GM04503 (cell line): ENCODE measurements around the gene BMP3.
A peak's percentile ranks its signal among the peaks of the same experiment; 100 is the strongest.
"Not testable (repeated sequence)": the region's sequence is repeated elsewhere in the genome, so short reads cannot be mapped to it uniquely, and the experiment has no call there.

Experiments used
- DNase-seq: peaks from one replicate; pipeline ENCODE4 v3.0.0-alpha.2; 2012; ENCODE audit warnings: low read depth

The BMP3 gene

DNA sequence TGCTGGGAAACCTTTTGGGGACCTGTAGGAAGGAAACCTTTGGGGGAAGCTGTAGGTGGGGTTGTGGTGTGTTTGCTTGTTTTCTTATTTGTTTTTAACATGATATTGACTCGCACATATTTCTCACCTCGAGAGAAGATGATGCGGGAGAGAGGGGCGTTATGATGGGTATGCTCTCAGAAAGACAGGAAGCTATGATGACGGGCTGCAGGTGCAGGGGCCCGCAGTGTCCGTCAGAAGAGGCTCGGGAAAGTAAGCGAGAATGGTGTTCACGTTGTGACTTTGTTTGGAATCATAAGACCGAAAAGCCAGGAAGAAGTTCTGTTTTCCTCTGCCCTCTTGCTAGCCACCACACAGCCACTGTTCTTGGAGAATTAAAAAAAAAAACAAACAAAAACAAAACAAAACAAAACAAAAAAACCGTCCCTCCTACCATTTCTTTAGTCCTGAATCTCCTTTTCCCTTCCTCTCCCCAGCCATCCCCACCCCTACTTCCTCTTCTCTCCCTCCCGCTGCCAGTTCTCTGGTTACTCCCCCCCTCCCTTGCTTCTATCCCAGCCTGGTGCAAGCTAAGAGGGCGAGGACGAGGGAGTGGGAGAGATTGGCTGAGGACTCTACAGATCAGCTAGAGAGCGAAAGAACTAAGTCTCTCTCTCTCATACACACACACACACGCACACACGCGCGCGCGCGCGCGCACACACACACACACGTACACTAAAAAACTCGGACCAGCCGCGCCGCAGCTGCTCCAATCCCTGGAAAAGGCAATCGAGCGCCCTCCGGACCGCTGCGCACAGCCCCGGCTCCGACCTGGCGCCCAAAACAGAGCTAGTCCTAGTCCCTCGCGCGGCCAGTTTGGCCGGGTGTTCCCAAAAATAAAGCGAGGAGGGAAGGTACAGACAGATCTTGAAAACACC is at the start of gene BMP3:
Gene BMP3 (plus strand): TSS at position 648 of the 920 bp plus-strand sequence. CDS start 577 bp downstream, outside the sequence.
- no peak for DNase-seq

- DNase-seq = no peak
Observed at GRCh38 chr4:80986011-80986410, 44.5 kb upstream of the BMP3 start.

DNA sequence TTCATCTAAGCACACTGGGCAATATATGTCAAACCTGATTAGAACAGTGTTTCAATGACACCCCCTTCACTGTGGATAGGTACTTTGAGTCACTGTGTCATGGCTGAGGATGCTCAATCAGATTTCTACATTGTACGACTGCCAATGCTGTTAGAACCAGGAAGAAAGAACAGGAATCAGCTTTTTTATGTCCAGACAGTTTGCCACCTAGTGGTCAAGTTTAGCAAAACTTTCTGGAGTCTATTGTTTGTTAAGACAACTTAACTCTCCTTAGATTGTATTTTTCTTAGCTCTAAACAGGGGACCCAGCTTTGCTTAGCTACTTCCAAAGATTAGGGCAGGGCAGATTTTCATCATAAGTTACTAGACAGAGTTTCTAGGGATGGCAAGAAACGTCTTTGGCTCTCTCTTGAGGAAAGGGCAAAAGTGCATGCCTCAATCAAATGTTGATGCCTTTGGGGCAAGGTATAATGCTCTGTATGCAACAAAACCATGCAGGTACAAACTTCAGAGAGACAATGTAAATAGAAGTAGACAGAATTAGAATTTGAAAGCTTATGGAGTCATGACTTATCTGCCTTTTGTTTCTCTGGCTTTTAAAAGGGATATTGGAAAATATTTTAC is 40.5 kb upstream of the BMP3 start:
- DNase-seq = peak; percentile 30

GRCh38 chr4:80990851-80991250 is 39.7 kb upstream of the BMP3 start:
- DNase-seq = no peak

DNA sequence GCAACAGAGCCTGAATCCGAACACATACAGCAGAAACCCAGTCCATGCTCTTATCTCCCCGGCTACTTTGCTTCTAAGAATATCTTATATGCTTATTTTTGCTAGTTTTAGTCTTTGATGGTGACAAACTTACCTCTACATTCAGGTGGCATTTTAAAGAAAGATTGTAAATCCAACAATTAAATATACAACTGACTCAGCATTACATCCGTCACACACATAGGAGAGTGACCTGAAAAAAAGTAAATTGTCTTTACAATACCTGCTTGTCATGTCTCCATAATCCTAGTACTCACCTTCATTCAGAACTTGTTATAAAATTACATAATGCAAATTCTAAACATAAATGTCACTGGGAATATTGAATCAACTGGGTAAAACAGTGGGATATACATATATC is 30.6 kb upstream of the BMP3 start:
- DNase-seq = no peak

- DNase-seq = no peak
Observed at GRCh38 chr4:81003597-81004111, 26.9 kb upstream of the BMP3 start.

DNA sequence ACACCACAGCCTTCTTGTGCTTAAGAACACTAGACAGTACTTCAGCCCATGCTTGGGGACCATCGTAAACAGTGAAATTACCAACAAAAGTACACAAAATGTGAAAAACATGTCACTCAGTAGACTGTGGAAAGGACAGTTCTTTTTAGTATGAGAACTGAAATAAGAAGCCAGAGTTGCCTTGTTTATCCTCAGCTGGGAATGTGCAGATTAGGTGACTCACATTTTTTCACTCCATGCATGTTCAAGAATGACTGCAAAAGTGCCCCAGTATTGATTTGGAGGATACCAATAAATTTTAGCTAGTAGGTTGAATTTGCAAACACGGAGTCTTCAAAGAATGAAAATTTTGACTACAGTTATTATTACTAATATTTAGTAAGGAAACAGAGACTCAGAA is 23.1 kb upstream of the BMP3 start:
- DNase-seq = no peak

GRCh38 chr4:81016566-81016965 is 13.9 kb upstream of the BMP3 start:
- DNase-seq = not testable (repeated sequence)

DNA sequence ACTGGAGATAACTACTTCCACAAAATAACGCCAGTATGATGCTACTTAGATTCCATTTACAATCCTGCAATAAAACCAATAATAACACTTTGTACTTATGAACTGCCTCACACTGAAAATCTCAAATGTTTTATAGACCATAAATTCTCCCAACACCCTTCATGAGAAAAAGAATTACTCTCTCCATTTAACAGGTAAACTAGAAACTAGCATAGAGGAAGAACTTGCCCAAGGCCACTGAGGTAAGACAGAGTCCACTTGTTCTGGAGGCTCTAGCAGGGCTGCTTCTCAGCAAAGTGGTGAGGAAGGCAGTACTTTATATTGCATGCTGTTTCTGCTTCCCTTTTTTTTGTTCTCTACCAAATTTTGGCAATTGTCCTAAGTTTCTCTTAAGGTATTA is 11.5 kb upstream of the BMP3 start:
- no peak for DNase-seq

GRCh38 chr4:81021142-81021944 is 9.2 kb upstream of the BMP3 start:
- DNase-seq = no peak

DNA sequence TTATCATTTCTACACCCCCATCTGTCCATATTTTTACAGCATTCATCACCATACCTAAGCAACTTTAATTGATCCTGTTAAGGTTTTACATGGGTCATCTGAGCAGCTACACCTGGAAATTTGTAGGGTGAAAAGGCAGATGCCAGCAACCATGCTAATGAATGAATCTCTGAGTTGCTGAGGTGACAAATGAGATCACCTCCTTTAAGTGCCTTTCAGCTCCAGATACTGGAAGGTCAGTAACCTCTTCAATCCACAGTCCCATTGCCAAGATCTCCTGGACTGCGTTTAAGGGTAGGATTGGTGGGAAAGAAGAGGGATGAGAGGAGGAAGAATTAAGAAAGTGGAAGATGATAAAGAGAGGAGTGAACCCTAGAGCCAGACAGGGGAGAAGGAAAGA is 8.5 kb upstream of the BMP3 start:
- no peak for DNase-seq

DNA sequence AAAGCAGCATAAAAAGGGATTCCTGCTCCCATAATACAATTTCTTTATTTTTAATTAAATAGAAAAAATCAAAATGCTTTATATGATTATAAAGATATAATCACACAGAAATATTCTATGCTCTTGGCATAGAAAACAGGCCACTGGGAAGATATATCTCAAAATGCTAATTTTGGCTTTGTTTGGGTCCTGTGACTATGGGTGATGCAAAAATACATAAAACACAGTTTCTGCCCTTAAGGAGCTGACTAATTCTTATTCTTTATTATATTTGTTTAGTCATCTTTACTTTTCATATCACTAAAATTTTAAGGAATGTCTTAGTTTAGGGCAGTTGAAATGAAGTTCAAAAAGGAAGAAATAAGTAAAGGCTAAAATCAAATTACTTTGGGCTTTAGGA is 7.0 kb upstream of the BMP3 start:
- DNase-seq = no peak

DNA sequence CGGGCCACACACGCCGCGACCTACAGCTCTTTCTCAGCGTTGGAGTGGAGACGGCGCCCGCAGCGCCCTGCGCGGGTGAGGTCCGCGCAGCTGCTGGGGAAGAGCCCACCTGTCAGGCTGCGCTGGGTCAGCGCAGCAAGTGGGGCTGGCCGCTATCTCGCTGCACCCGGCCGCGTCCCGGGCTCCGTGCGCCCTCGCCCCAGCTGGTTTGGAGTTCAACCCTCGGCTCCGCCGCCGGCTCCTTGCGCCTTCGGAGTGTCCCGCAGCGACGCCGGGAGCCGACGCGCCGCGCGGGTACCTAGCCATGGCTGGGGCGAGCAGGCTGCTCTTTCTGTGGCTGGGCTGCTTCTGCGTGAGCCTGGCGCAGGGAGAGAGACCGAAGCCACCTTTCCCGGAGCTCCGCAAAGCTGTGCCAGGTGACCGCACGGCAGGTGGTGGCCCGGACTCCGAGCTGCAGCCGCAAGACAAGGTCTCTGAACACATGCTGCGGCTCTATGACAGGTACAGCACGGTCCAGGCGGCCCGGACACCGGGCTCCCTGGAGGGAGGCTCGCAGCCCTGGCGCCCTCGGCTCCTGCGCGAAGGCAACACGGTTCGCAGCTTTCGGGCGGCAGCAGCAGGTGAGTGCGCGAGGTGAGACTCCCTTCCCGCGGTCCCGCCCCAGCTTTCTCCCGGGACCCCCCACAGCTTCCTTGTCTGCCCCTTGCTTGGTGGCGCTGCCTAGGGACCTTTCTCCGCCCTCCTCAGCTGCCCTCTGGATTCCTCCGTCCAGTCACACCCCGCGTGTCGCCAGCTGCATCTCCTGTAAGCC is 678 bp downstream of the BMP3 start:
- no peak for DNase-seq

- DNase-seq = no peak
Observed at GRCh38 chr4:81031796-81032551, 1.5 kb downstream of the BMP3 start.

DNA sequence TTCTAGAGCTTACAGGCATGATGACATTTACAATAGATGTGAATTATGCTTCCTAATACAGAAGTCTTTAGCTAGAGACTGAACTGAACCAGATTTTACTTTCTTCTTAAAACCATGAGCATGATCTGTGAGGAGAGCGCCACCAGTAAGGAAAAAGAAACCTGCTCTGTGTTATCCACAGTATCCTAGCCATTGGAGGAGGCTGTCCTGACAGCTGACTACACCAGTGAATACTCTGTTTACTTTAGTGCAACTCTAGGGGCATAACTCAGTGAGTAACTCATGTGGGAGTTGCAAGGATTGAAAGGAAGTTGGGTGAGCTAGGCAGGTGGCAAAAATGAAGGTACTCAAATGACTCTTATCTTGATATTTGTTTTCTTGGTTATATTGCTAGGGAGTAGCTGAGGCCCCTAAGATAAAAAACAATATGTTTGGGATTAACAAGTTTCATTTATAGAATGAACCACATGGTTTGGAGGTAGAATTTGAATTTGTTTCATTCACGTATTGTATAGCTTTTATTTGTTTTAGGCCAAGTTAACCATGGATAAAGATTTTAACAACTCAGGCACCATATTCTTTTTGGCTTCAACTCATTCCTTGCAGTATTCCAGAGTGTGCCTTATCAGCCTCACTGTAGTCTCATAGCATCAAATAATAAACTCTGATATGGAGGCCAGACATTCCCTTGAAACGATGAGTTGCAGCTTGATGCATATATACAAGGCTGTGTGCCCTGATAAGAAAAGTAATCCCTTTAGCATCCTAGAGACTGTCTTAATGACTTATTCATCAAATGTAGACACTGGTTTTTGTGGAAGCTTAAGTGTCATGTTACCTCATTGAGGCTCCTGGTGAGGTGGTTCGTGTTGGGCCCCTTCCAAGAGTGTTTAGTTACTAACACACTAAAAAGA is 2.5 kb downstream of the BMP3 start:
- no peak for DNase-seq

GRCh38 chr4:81038636-81039350 is 8.3 kb downstream of the BMP3 start:
- no peak for DNase-seq

GRCh38 chr4:81039351-81039972 is 9.0 kb downstream of the BMP3 start:
- DNase-seq = no peak

DNA sequence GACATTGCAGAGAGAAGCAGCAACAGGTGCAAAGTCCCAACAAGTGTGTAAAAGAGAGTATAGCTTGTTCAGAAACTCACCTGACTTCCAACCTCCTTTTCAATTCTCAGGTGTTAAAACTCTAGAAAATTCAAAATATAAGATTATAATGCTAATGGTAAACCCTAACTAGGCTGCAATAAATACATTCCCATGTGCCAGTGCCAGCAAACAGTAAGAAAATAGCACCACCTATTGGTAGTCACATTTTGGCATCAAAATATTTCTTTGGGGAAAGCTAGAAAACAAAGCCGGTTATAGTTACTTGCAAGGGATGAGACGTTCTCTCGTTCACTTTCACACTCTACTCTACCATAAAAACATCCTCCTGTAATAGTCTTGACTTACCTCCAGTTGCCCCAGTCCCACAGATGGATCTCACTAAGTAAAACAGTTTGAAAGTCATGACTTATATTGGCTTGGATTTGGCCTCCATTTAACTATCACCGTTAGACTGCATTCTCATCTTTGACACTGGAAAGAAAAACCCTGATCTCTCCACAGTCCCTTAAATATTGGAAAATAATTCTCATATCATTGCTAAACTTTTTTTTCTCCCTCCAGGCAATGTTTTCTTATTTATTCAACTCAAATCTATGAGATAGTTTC is 9.6 kb downstream of the BMP3 start:
- DNase-seq = no peak
